Keratinocyte (primary cell): ENCODE data around the gene SNX20.

Experiments used
- CTCF ChIP-seq, 3 experiments: IDR thresholded peaks in 1 of 3; conservative IDR thresholded peaks in 1 of 3; optimal IDR thresholded peaks in 1 of 3; 2 replicates in 2 of 3; 3 replicates in 1 of 3; pipeline versions ENCODE3 to v1.5.1; 2011; ENCODE audit warnings: low read length in 3 of 3, mild to moderate bottlenecking in 3 of 3, moderate library complexity in 2 of 3, control low read depth in 1 of 3, inconsistent platforms in 1 of 3; ENCODE audit not compliant: insufficient read depth in 2 of 3; ENCODE audit errors: extremely low read depth in 1 of 3
- EZH2 ChIP-seq: IDR thresholded peaks from one replicate; pipeline ENCODE4 v1.6.1; 2012; ENCODE audit warnings: inconsistent platforms, mild to moderate bottlenecking, low read length, moderate library complexity

- no peak for TF ChIP-seq CTCF (optimal IDR thresholded peaks at IDR 0.05 in 1 of 3, IDR thresholded peaks at IDR 0.05 in 1 of 3, conservative IDR thresholded peaks at IDR 0.05 in 1 of 3; ENCODE audit: extremely low read depth in 1 of 3, insufficient read depth in 2 of 3, low read length in 3 of 3)
- no peak for TF ChIP-seq EZH2
Observed at GRCh38 chr16:50697421-50697715, 16.3 kb upstream of the SNX20 start.
